Lower leg skin (tissue), 4 donors: ENCODE data around the gene PSEN2. TPM values are rescaled to one million over a fixed set of nuclear protein-coding genes. Genes with fewer than 3 reads are reported as not detected.
A peak's percentile ranks its signal among the peaks of the same experiment; 100 is the strongest.

Experiments
- DNase-seq, 2 donors: peaks; one replicate each; pipeline ENCODE4 v3.0.0-alpha.2; 2019; ENCODE audit warnings: low spot score in 2 of 2
- H3K4me3 ChIP-seq: fragments of 200-600 bp; sonication (generic); 2 replicates; pipeline ENCODE4 v1.5.1; 2017; ENCODE audit warnings: mild to moderate bottlenecking, low read depth; ENCODE audit not compliant: poor library complexity, severe bottlenecking
- POLR2A ChIP-seq, 2 donors: fragments of 450-650 bp; IDR thresholded peaks; one replicate each; pipeline ENCODE4 v1.6.1; 2016 to 2017; ENCODE audit warnings: antibody characterized with exemption in 2 of 2, mild to moderate bottlenecking in 1 of 2, moderate library complexity in 1 of 2
- WGBS, 2 donors: methylation state at CpG; one replicate each; pipeline ENCODE4 v1.1.5; 2018; 5-methylcytosine and 5-hydroxymethylcytosine counted together
- intact Hi-C: fragments of 100-400 bp; cut with DNase I; formaldehyde crosslinking; loops from one replicate; pipeline ENCODE4 v1.15.0; 2023; ENCODE audit warnings: low total_unique reads
- total RNA-seq, 4 donors: library from RNA; depleted of rRNA; stranded (reverse); fragments of >200 nt; gene quantifications; one replicate each; pipeline ENCODE4 v1.1.0, GENCODE V29; 2016
- TF ChIP-seq, protein P1 (sequence below), 3 donors: fragments of 450-650 bp; IDR thresholded peaks; one replicate each; pipeline ENCODE4 v1.5.1; 2016; ENCODE audit warnings: antibody characterized with exemption in 3 of 3, mild to moderate bottlenecking in 3 of 3, moderate library complexity in 2 of 3

PSEN2 gene
- total RNA-seq, 4 donors from 2014 or later: 10.9 to 36.0 (median 23.2) TPM

DNA sequence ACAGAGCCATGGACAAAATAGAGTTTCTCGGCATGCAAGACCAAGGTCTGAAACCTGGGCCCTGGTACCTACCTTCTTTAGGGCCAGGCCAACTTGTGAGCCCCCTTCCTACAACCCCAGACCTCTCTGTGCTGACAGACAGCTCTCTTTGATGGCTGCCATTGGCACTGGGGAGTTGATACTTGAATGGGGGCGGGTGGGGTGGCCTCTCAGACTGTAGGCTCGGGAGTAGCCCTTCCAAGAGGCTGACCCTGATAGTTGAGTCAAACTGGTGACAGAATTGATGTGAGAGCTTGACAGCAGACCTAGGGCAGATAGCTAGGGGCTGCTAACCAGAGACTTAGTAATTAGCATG lies 44.7 kb upstream of the PSEN2 start:
- H3K4me3 ChIP-seq: no peak overlapping the region
- peak in 1 of 2 donors; percentile 66 for DNase-seq
- intact Hi-C loops: loop anchor here (5.0 to 10.0 kb wide), 3 partner anchors 91 to 203 kb away; partner anchors contain the start of gene ITPKB
- WGBS, 2 donors: 91 to 94% methylated on average over 3 of the region's 3 CpGs
- TF ChIP-seq, protein P1, sequence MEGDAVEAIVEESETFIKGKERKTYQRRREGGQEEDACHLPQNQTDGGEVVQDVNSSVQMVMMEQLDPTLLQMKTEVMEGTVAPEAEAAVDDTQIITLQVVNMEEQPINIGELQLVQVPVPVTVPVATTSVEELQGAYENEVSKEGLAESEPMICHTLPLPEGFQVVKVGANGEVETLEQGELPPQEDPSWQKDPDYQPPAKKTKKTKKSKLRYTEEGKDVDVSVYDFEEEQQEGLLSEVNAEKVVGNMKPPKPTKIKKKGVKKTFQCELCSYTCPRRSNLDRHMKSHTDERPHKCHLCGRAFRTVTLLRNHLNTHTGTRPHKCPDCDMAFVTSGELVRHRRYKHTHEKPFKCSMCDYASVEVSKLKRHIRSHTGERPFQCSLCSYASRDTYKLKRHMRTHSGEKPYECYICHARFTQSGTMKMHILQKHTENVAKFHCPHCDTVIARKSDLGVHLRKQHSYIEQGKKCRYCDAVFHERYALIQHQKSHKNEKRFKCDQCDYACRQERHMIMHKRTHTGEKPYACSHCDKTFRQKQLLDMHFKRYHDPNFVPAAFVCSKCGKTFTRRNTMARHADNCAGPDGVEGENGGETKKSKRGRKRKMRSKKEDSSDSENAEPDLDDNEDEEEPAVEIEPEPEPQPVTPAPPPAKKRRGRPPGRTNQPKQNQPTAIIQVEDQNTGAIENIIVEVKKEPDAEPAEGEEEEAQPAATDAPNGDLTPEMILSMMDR (IDR thresholded peaks at IDR 0.05): no peak
- TF ChIP-seq POLR2A (IDR thresholded peaks at IDR 0.05): no peak

- H3K4me3 ChIP-seq: no peak overlapping the region
- WGBS, 2 donors: 83 to 85% methylated on average over 19 of the region's 19 CpGs
- intact Hi-C loops: loop anchor here (5.0 to 10.0 kb wide), 3 partner anchors 92 to 204 kb away; partner anchors contain the start of gene ITPKB
- TF ChIP-seq POLR2A (IDR thresholded peaks at IDR 0.05): no peak
- TF ChIP-seq, protein P1 (IDR thresholded peaks at IDR 0.05): no peak
- peak in 1 of 2 donors; percentile 84 for DNase-seq
Observed at GRCh38 chr1:226826479-226827261, 43.7 kb upstream of the PSEN2 start.

GRCh38 chr1:226827458-226827857 lies 43.0 kb upstream of the PSEN2 start:
- WGBS, 2 donors: 13 to 17% methylated on average over 11 of the region's 11 CpGs
- no peak overlapping the region for H3K4me3 ChIP-seq
- intact Hi-C loops: loop anchor here (5.0 to 10.0 kb wide), 3 partner anchors 93 to 205 kb away; partner anchors contain the start of gene ITPKB
- peak; percentile 77 to 96 for DNase-seq
- TF ChIP-seq, protein P1 (IDR thresholded peaks at IDR 0.05): no peak
- TF ChIP-seq POLR2A (IDR thresholded peaks at IDR 0.05): no peak

GRCh38 chr1:226827968-226828513 lies 42.4 kb upstream of the PSEN2 start:
- no peak for TF ChIP-seq POLR2A (IDR thresholded peaks at IDR 0.05)
- TF ChIP-seq, protein P1 (IDR thresholded peaks at IDR 0.05): peak in 1 of 3 donors; percentile 95
- intact Hi-C loops: loop anchor here (5.0 to 10.0 kb wide), 3 partner anchors 93 to 206 kb away; partner anchors contain the start of gene ITPKB
- H3K4me3 ChIP-seq: no peak overlapping the region
- peak; percentile 94 to 99 for DNase-seq
- 1% methylated on average over 18 of the region's 19 CpGs for WGBS, 2 donors

DNA sequence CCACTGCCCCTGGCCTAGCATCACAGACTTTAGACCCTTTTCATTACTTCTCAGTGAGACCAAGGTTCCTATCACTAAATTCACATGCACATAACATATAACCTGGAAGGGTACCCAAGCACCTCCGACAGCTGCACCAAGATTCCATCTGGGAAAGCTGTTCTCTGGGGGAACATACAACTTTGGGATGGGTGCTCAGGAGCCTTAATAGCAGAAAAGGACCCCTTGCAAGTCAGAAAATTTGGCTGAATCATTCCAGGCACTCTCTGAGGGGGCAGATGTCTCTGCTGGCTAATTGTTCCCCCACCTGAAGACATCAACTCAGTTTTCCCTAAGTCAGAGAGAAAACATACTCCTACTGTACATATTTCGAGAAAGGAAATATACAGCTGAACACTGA lies 41.3 kb upstream of the PSEN2 start:
- H3K4me3 ChIP-seq: no peak overlapping the region
- intact Hi-C loops: loop anchor here (5.0 to 10.0 kb wide), 3 partner anchors 94 to 207 kb away; partner anchors contain the start of gene ITPKB
- no peak for TF ChIP-seq POLR2A (IDR thresholded peaks at IDR 0.05)
- TF ChIP-seq, protein P1 (IDR thresholded peaks at IDR 0.05): no peak
- DNase-seq: peak in 1 of 2 donors; percentile 40
- 87 to 94% methylated on average over 2 of the region's 2 CpGs for WGBS, 2 donors
